GM19467 (cell line): ENCODE measurements around the gene HMGCS2.

ENCODE experiments used
- ATAC-seq: cut with Tn5 transposase; IDR thresholded peaks from one replicate; pipeline ENCODE4 v1.9.1; 2021; ENCODE audit warnings: mild to moderate bottlenecking, moderate library complexity; ENCODE audit not compliant: unreplicated experiment

HMGCS2 gene

DNA sequence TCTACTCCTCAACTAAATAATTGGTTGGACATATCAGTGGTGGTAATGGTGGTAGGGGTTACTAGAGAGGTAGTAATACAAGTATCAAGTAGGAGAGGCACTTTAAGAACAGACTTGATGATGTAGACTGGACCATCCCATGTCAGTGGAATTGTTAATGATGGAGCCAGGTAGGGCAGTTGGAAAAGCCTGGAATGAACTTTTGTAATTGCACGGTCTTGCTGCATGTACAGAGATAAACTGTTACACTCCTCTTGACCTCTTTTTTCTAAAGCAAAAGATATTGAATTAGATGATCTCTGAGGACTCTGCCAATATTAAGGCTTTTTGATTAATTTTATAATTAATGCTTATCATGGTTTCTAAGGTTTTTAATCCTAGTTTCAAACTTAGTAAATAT, 5.8 kb downstream of the HMGCS2 start:
- ATAC-seq, result no peak

DNA sequence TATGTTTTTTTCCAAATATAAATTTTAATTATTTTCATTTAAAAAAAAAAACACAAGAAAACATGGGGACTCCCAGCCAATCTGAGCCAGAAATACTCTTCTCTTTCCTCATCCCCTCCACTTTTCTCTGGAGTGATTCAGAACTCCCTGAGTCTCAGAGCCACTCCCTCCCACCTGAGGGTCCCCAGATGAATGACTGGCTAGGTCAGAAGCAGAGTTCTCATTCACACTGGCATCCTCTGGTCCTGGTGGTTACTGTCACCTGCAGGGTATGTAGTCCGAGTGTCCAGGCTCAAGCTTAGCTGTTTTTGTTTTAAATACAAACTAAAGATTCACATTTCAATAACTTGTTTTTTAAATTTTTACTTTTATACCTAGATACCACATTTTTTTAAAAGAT, 6.3 kb downstream of the HMGCS2 start:
- ATAC-seq, result no peak

DNA sequence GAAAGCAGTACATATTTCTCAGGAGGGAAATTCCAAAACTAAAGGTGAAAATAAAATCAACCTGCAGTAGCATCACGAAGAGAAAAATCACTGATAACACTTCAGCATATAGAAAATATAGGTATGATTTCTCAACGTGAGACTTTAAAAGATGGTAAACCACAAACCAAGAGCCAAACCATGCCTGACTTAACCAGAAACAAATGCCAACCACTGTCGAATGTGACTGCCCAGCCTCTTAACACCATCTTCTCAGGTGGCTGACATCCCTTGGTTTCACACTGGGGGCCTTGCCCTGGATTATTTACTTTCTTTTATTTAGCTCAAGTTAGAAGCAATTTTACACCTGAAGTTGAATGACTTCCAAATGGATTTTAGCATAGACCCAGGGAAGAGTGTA, 10.1 kb downstream of the HMGCS2 start:
- no peak for ATAC-seq

DNA sequence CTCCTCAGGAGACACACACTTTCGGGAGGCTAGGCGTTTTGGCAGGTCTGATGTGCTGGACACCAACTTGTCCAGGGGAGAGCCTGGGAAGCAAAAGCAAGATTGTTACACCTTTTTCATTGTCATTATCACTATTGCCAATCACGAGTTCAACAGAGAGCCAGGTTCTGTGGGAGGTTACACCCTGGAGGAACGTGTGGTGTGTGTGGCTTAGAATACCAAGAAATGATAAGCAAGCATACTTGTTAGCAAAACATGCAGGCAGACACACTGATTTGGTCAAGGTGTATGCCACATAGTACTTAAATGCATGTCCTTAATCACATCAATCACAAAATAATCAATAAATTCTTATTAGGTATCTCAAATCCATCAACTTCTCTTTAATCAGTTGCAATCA, 16.1 kb downstream of the HMGCS2 start:
- ATAC-seq, result no peak

- ATAC-seq, result no peak
Measured at GRCh38 chr1:119748040-119748439, 20.7 kb downstream of the HMGCS2 start.

DNA sequence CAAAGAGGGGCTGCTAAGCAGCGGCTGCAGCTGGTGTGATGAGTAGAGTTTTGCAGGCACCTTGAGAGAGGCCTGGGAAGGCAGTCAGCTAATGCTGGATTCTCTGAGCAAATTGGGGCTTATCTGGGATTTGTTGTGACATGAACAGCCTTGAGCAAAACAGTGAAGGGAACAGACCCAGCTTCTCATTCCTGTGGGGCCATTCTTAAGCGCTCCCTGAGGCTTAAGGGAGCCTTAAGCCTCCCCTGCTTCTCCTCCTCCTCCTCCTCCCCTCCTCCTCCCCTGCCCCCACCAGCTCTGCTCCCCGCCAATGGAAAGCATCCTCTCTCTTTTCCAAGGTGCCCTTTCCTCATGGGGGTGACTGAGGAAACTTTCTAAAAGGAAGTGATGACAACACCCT, 21.3 kb downstream of the HMGCS2 start:
- ATAC-seq, result no peak

GRCh38 chr1:119745034-119745433, 23.7 kb downstream of the HMGCS2 start:
- ATAC-seq, result no peak

- no peak for ATAC-seq
Measured at GRCh38 chr1:119744598-119744942, 24.1 kb downstream of the HMGCS2 start.

- no peak for ATAC-seq
Measured at GRCh38 chr1:119743776-119744597, 24.7 kb downstream of the HMGCS2 start.

DNA sequence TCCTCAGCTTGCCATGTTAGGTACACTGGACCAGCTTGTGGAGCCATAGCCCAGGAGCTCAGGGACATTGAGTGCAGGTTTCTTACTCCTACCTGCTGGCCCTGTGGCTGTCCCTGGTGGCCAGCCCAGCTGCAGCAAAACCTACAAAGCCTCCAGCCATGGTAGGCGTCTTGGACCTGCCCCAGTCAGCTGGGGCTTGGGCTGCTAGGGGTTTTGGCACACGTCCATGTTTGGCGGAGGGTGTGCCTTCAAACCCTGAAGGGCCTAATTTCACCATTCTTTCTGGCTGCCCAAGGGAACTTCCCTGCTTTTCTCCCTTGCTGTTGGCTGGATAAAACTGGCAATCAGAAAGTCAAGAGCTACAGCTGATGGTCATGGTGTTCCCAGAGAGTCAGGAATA, 25.4 kb downstream of the HMGCS2 start:
- no peak for ATAC-seq

GRCh38 chr1:119742677-119743076, 26.0 kb downstream of the HMGCS2 start:
- no peak for ATAC-seq

DNA sequence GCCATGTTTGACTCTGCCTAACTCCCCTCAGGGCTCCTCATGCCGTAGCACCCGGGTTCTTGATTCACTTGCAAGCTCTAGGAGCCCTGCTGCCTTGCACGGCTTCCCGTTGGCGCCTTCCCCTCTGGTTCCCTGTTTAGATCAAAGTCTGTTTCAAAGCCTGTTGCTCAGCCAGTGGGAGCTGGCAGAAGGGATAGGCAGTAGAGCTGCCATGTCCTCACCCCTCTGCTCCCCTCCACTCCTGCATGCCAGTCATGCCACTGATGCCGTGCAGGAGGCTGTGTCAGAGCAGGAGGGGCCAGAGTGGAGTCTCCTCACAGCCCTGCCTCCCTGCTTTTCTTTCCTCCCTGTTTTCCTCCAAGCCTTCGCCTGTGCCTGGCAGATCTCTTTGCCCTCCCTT, 26.5 kb downstream of the HMGCS2 start:
- ATAC-seq, result no peak

DNA sequence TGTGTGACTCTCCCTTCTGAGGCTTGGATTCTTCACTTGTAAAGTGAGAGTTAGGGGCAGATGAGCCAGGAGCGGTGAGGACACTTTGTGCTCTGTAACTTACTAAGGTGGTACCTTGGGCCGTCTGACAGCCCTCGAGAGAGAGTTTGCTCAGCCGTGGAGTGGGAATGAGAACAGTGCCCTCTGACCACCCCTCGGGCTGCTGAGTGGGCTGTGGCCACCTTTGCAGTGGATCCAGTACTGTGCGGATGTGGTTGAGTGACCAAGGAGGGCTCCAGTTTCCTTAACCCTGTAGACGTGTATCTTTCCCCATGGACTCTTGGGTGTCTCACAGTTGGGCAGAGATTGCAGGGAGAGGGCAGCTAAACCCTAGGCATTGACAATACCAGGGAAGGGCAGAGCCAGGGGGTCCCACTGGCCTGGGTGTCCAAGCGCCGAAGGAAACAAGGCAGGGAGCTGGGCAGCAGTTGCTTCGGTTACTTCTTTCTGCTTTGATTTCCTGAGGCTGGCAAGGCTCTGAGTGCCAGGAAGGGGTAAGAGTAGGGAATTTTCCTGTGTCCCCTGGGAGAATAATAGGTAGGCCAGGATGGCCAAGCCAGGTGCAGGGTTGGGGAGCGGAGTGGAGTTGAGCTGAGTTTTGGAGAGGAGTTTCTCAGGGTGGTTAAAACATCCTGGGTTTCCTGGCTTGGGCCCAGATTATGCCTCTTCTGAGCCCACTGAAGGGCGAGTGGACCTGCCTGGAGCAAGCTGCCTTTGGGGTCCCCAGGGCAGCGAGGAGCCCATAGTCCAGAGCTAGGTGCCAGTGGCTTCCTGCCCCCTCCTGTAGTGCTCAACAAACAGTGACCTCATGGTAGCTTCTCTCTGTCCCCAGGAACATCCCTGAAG, 27.6 kb downstream of the HMGCS2 start:
- no peak for ATAC-seq

DNA sequence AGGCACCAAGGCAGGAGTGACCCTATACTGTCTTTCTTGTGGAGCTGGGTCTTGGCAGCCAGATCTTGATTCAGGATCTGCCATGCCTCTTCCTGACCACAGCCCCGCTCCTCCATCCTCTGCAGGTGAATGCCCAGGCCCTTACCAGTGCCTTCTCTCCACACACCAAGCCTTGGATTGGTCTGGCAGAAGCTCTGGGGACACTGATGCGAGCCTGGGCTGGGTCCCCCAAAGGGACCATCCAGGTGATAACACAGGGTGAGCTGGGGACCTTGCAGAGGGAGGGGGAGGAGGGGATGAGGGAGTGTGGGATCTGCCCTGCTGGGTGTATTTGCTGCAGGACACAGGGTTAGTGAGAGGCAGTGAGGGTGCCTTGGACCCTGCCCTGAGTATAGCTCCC, 28.4 kb downstream of the HMGCS2 start:
- no peak for ATAC-seq

DNA sequence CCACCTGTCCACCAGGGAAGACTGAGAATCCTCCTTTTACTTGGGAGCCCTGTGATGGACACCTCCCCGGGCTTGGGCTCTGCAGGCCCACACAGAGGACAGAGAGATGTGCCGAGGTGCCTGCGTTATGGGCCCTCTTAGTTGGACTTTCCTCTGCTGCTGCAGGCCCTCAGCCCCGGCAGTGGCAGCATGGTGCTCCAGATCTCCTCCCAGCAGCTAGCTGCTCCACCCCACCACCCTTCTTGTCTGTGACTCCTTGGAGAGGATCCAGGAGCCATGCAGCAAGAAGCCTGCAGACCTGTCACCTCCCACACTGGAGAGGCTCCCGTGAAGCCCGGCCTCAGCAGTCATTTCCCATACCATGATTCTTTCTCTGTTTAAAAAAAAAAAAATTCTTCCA, 29.6 kb downstream of the HMGCS2 start:
- ATAC-seq, result no peak

GRCh38 chr1:119738100-119738720, 30.5 kb downstream of the HMGCS2 start:
- ATAC-seq, result no peak

DNA sequence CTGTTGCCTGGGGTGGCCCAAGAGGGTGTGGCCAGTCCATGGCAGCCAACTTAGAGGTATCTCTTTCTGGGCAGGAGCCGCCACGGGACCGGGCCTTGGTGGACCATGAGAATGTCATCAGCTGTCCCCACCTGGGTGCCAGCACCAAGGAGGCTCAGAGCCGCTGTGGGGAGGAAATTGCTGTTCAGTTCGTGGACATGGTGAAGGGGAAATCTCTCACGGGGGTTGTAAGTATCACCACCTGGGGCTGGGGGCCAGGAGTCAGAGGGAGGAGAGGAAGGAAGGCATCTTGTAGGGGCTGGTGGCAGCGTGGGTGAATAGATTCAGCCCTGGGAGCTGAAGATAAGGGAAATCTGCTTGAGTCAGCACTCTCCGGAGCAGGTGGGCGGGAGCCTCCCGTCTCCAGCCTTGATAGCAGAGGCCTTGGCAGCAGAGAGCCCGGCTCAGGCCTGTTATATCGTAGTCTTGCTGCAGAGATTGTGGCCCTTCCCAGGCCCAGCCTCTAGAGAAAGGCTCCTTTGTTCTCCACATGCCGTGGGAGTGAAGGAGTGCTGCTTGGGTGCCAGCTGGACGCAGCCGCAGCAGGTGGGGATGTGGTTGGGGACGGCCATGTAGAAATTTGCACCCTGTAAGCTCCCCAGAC, 31.5 kb downstream of the HMGCS2 start:
- ATAC-seq, result no peak

- ATAC-seq, result no peak
Measured at GRCh38 chr1:119736649-119737039, 32.1 kb downstream of the HMGCS2 start.

GRCh38 chr1:119735217-119735616, 33.5 kb downstream of the HMGCS2 start:
- ATAC-seq, result no peak

DNA sequence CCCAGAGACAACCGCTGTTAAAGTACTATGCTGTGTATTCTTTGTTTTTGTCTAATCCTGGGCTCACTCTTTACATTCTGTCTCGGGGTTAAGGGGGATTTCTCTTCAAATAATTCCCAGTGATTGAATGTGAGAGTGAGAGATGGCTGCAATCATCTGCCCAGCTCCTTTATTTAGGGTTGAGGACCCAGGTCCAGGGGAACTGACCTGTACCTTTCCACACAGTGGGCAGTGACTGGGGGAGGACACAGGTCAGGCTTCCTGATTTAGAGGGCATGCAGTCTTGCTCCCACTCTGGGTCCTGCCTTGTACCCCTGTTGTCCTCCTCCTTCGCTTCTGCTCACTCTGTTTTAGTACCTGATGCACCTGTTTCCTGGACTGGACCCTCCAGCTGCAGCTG, 35.0 kb downstream of the HMGCS2 start:
- no peak for ATAC-seq

DNA sequence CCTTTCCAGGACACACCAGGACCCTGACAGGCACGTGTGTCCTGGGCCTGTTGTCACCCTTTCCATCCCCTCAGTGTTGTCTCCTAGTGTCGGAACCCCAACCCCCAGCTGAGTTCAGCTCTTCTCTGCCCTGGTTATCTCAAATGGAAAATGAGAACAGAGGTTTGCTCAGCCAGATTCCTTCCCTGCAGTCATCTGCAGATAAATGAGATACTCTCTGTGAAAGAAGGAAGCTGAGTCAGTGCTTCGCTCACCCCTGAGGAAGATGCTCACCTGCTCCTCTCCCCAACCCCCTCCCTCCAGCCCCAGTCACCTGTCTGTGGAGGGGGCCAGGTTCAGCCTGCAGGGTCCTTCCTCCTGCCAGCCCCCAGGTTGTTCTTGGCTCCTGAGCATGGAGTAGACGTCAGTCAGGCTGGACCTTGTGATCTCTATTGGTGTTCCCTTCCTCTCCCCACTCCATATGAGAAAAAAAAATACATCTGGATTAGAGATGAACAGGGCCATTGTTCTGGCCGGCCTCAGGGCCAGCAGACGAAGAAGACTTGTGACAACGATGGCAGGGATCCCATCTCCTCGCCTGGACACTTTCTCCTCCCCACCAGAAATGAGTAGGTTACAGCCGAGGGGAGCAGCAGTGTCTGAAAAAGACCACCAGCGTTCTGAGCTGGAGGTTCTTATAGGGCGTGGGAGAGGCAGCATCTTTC, 36.1 kb downstream of the HMGCS2 start:
- ATAC-seq, result no peak
